H1 (cell line): ENCODE data around the gene ADNP2. TPM values are rescaled to one million over a fixed set of nuclear protein-coding genes. Genes with fewer than 3 reads are reported as not detected.

Source experiments
- CTCF ChIA-PET: fragments of 300-600 bp; sonication (Branson Sonifier 250); formaldehyde crosslinking; loops from one replicate; lab custom pipeline; 2021; ENCODE audit not compliant: partially characterized antibody; lab: Charles Lee
- POLR2A ChIA-PET: fragments of 300-600 bp; sonication (Branson Sonifier 250); formaldehyde crosslinking; loops from one replicate; lab custom pipeline; 2021; ENCODE audit warnings: inconsistent platforms; ENCODE audit not compliant: partially characterized antibody; lab: Charles Lee
- DNase-seq, 2 experiments: peaks; one replicate each; pipeline versions ENCODE4 v3.0.0 to v3.0.0-alpha.2; 2010 to 2022; ENCODE audit warnings: low spot score in 2 of 2, low read depth in 1 of 2, mixed read lengths in 1 of 2
- FAIRE-seq: peaks from 2 replicates; lab custom pipeline; 2011; peaks lifted over from hg19 to GRCh38; lab: Jason Lieb, UNC
- H2AFZ ChIP-seq: 2 replicates; pipeline ENCODE4 v1.8.1; 2012; ENCODE audit warnings: low read length, inconsistent platforms
- H2AK5ac ChIP-seq: 2 replicates; pipeline ENCODE4 v1.6.1; 2013; ENCODE audit warnings: low read depth, low read length
- H2BK120ac ChIP-seq: replicated peaks from 2 replicates; pipeline ENCODE3; 2013; ENCODE audit warnings: low read depth, low read length, inconsistent platforms
- H2BK12ac ChIP-seq: 2 replicates; pipeline ENCODE4 v1.6.1; 2013; ENCODE audit warnings: low read depth, low read length
- H2BK15ac ChIP-seq: 2 replicates; pipeline ENCODE4 v1.6.1; 2013; ENCODE audit warnings: low read length
- H2BK20ac ChIP-seq: 2 replicates; pipeline ENCODE4 v1.6.1; 2013; ENCODE audit warnings: low read length
- H2BK5ac ChIP-seq: 2 replicates; pipeline ENCODE4 v1.6.1; 2013; ENCODE audit warnings: low read depth, low read length
- H3K14ac ChIP-seq: 2 replicates; pipeline ENCODE4 v1.6.1; 2013; ENCODE audit warnings: inconsistent platforms; ENCODE audit not compliant: insufficient read length
- H3K18ac ChIP-seq: 2 replicates; pipeline ENCODE4 v1.6.1; 2013; ENCODE audit warnings: low read length; ENCODE audit errors: extremely low read depth
- H3K23ac ChIP-seq: 2 replicates; pipeline ENCODE4 v1.6.1; 2013; ENCODE audit warnings: inconsistent platforms; ENCODE audit not compliant: insufficient read length
- H3K23me2 ChIP-seq: 2 replicates; pipeline ENCODE4 v1.6.1; 2013; ENCODE audit warnings: low read depth, low read length
- H3K27ac ChIP-seq: 2 replicates; pipeline ENCODE4 v1.6.1; 2011; ENCODE audit warnings: low read depth, low read length, inconsistent platforms
- H3K27me3 ChIP-seq, 4 experiments: replicated peaks in 1 of 4; 1 replicate in 1 of 4; 2 replicates in 3 of 4; pipeline versions ENCODE4 v1.6.1 to v1.8.1; 2011 to 2013; ENCODE audit warnings: low read length in 3 of 4, mild to moderate bottlenecking in 3 of 4, inconsistent platforms in 2 of 4, mixed read lengths in 2 of 4, moderate library complexity in 1 of 4; ENCODE audit not compliant: control insufficient read depth in 3 of 4, insufficient read depth in 3 of 4; ENCODE audit errors: extremely low read depth in 1 of 4
- H3K36me3 ChIP-seq, 4 experiments: 2 replicates each; pipeline versions ENCODE4 v1.6.1 to v1.8.1; 2011 to 2013; ENCODE audit warnings: mild to moderate bottlenecking in 4 of 4, low read length in 3 of 4, moderate library complexity in 2 of 4, control low read depth in 1 of 4, inconsistent platforms in 1 of 4; ENCODE audit not compliant: insufficient read depth in 4 of 4, control insufficient read depth in 2 of 4
- H3K4ac ChIP-seq: replicated peaks from 2 replicates; pipeline ENCODE3; 2013; ENCODE audit warnings: low read length, low read depth, mixed read lengths, inconsistent platforms; ENCODE audit not compliant: insufficient read length
- H3K4me1 ChIP-seq, 4 experiments: replicated peaks in 1 of 4; 1 replicate in 1 of 4; 2 replicates in 3 of 4; pipeline versions ENCODE4 v1.6.1 to v1.8.1; 2011 to 2013; ENCODE audit warnings: low read length in 3 of 4, inconsistent platforms in 2 of 4, mixed read lengths in 1 of 4; ENCODE audit not compliant: insufficient read depth in 4 of 4, control insufficient read depth in 3 of 4
- H3K4me2 ChIP-seq, 2 experiments: 2 replicates each; pipeline versions ENCODE4 v1.6.1 to v1.8.1; 2011 to 2013; ENCODE audit warnings: low read depth in 2 of 2, low read length in 2 of 2, control low read depth in 1 of 2, inconsistent platforms in 1 of 2, mild to moderate bottlenecking in 1 of 2; ENCODE audit not compliant: insufficient read depth in 1 of 2
- H3K4me3 ChIP-seq, 4 experiments: fragments of 200-600, 300-600 bp in 1 of 4; sonication (generic), shearing (Covaris generic), sonication (Bioruptor Twin) in 1 of 4; 2 replicates each; pipeline versions ENCODE4 v1.5.1 to v1.8.1; 2011 to 2016; ENCODE audit warnings: low read length in 4 of 4, low read depth in 3 of 4, control low read depth in 2 of 4, inconsistent platforms in 2 of 4, mild to moderate bottlenecking in 2 of 4, mixed read lengths in 1 of 4, moderate library complexity in 1 of 4; ENCODE audit not compliant: insufficient read depth in 2 of 4; ENCODE audit errors: extremely low read depth in 1 of 4
- H3K56ac ChIP-seq: replicated peaks from 2 replicates; pipeline ENCODE3; 2013; ENCODE audit warnings: low read depth, mild to moderate bottlenecking, mixed read lengths, low read length, inconsistent platforms; ENCODE audit not compliant: insufficient read length
- H3K79me1 ChIP-seq: 2 replicates; pipeline ENCODE4 v1.6.1; 2013; ENCODE audit warnings: low read depth, low read length, control low read depth
- H3K79me2 ChIP-seq, 2 experiments: 2 replicates each; pipeline versions ENCODE4 v1.6.1 to v1.8.1; 2012 to 2013; ENCODE audit warnings: low read length in 2 of 2, mild to moderate bottlenecking in 2 of 2, inconsistent platforms in 1 of 2; ENCODE audit not compliant: insufficient read depth in 2 of 2, control insufficient read depth in 1 of 2
- H3K9ac ChIP-seq, 4 experiments: replicated peaks in 1 of 4; 1 replicate in 1 of 4; 2 replicates in 3 of 4; pipeline versions ENCODE4 v1.6.1 to v1.8.1; 2011 to 2013; ENCODE audit warnings: low read depth in 3 of 4, low read length in 3 of 4, control low read depth in 2 of 4, mild to moderate bottlenecking in 2 of 4, moderate library complexity in 2 of 4, inconsistent platforms in 1 of 4; ENCODE audit errors: extremely low read depth in 1 of 4
- H3K9me3 ChIP-seq, 2 experiments: 2 replicates each; pipeline versions ENCODE4 v1.6.1 to v1.8.1; 2012 to 2013; ENCODE audit warnings: mild to moderate bottlenecking in 2 of 2, moderate library complexity in 2 of 2, control low read depth in 1 of 2, inconsistent platforms in 1 of 2, low read depth in 1 of 2, low read length in 1 of 2, mixed read lengths in 1 of 2; ENCODE audit not compliant: insufficient read depth in 2 of 2
- H4K20me1 ChIP-seq, 2 experiments: replicated peaks in 1 of 2; 2 replicates each; pipeline versions ENCODE3 to v1.8.1; 2011 to 2013; ENCODE audit warnings: inconsistent platforms in 2 of 2, low read length in 2 of 2, mild to moderate bottlenecking in 1 of 2; ENCODE audit not compliant: insufficient read depth in 2 of 2, control insufficient read depth in 1 of 2
- H4K5ac ChIP-seq: 2 replicates; pipeline ENCODE4 v1.6.1; 2013; ENCODE audit warnings: low read length, low read depth, mixed read lengths, inconsistent platforms; ENCODE audit not compliant: insufficient read length
- H4K8ac ChIP-seq: 2 replicates; pipeline ENCODE4 v1.8.0; 2013; ENCODE audit warnings: mild to moderate bottlenecking, moderate library complexity, low read length, inconsistent platforms; ENCODE audit not compliant: insufficient read depth; ENCODE audit errors: extremely low read depth
- H4K91ac ChIP-seq: replicated peaks from 2 replicates; pipeline ENCODE3; 2013; ENCODE audit warnings: low read length, mixed read lengths, inconsistent platforms; ENCODE audit not compliant: insufficient read length
- ASH2L ChIP-seq: fragments of 200-600, 300-600 bp; sonication (generic); IDR thresholded peaks from one replicate; pipeline ENCODE4 v1.7.1; 2017; ENCODE audit warnings: low read length
- BRCA1 ChIP-seq: IDR thresholded peaks from 2 replicates; pipeline ENCODE4 v1.6.1; 2012; ENCODE audit warnings: low read depth, low read length, improper control_type of control experiment
- CBX5 ChIP-seq: fragments of 300-800, 300-1000 bp; sonication (generic); IDR thresholded peaks from 2 replicates; pipeline ENCODE4 v1.7.1; 2016; ENCODE audit warnings: antibody characterized with exemption, low read length, low read depth
- CHD1 ChIP-seq: IDR thresholded peaks from 2 replicates; pipeline ENCODE4 v1.6.1; 2012; ENCODE audit warnings: low read depth, low read length, improper control_type of control experiment
- GTF2F1 ChIP-seq: IDR thresholded peaks from 2 replicates; pipeline ENCODE4 v1.6.1; 2012; ENCODE audit warnings: low read depth, low read length, improper control_type of control experiment, borderline replicate concordance
- KDM1A ChIP-seq: fragments of 200-600, 300-600 bp; sonication (generic); IDR thresholded peaks from 2 replicates; pipeline ENCODE4 v1.7.1; 2016; ENCODE audit warnings: mild to moderate bottlenecking, low read length, borderline replicate concordance
- PHF8 ChIP-seq: fragments of 200-600 bp; sonication (generic); conservative IDR thresholded peaks from 2 replicates; pipeline ENCODE4 v1.7.1; 2012; ENCODE audit warnings: low read depth, mild to moderate bottlenecking, inconsistent platforms, low read length, moderate library complexity
- POLR2AphosphoS5 ChIP-seq: IDR thresholded peaks from 2 replicates; pipeline ENCODE4 v1.6.1; 2011; ENCODE audit warnings: low read depth, low read length
- RFX5 ChIP-seq: IDR thresholded peaks from 2 replicates; pipeline ENCODE4 v1.6.1; 2011; ENCODE audit warnings: low read depth, low read length, improper control_type of control experiment, borderline replicate concordance
- SIX5 ChIP-seq: IDR thresholded peaks from 2 replicates; pipeline ENCODE4 v1.6.1; 2011; ENCODE audit warnings: mild to moderate bottlenecking, low read depth, low read length
- TCF12 ChIP-seq: IDR thresholded peaks from 2 replicates; pipeline ENCODE4 v1.6.1; 2011; ENCODE audit warnings: low read depth, mild to moderate bottlenecking, low read length
- WGBS, 2 experiments: shearing (Covaris generic) in 1 of 2; methylation state at CpG; one replicate each; pipeline versions ENCODE4 v1.1.6 to v1.1.7; 2013 to 2015; ENCODE audit warnings: low lambda C conversion rate in 2 of 2, mixed read lengths in 2 of 2, inconsistent platforms in 1 of 2, low coverage in 1 of 2, missing lambda C conversion rate in 1 of 2; ENCODE audit not compliant: insufficient replicate concordance in 2 of 2, insufficient coverage in 1 of 2, insufficient read length in 1 of 2; ENCODE audit errors: extremely low coverage in 1 of 2, missing lambda C conversion rate in 1 of 2; 5-methylcytosine and 5-hydroxymethylcytosine counted together
- polyA plus RNA-seq, 7 experiments: library from polyadenylated mRNA; depleted of rRNA in 3 of 7; stranded (reverse) in 5 of 7; unstranded in 2 of 7; fragments of >200 nt in 5 of 7; fragments of 200-250 nt in 2 of 7; gene quantifications; 1 replicate in 5 of 7; 2 replicates in 1 of 7; 4 replicates in 1 of 7; pipeline versions ENCODE4 v1.2.1 to v1.2.3, GENCODE V29; 2011 to 2013; ENCODE audit warnings: missing spikeins in 2 of 7, mixed read lengths in 2 of 7
- total RNA-seq: library from RNA; stranded (reverse); fragmentation: NEBNext Ultra II Directional; extraction: Animal tissue kit (Norgen Biotek cat#: 25700); gene quantifications from 2 replicates; pipeline ENCODE4 v1.2.1, GENCODE V29; 2021
- TF ChIP-seq, protein P1 (sequence below), 3 experiments: IDR thresholded peaks; 1 replicate in 2 of 3; 2 replicates in 1 of 3; pipeline versions ENCODE4 v1.5.1 to v1.6.1; 2011; ENCODE audit warnings: low read length in 3 of 3, mild to moderate bottlenecking in 3 of 3, inconsistent platforms in 2 of 3, low read depth in 1 of 3, moderate library complexity in 1 of 3; ENCODE audit not compliant: insufficient read depth in 1 of 3; ENCODE audit errors: control extremely low read depth in 1 of 3
- TF ChIP-seq, protein P2 (sequence below): IDR thresholded peaks from 2 replicates; pipeline ENCODE4 v1.6.1; 2012; ENCODE audit warnings: inconsistent platforms

Gene ADNP2
- total and polyA plus RNA-seq, 2 of the 8 experiments (the other 6 are each of a cell fraction or from before 2014, with no cell fraction given) = 25.1 to 61.6 TPM

DNA sequence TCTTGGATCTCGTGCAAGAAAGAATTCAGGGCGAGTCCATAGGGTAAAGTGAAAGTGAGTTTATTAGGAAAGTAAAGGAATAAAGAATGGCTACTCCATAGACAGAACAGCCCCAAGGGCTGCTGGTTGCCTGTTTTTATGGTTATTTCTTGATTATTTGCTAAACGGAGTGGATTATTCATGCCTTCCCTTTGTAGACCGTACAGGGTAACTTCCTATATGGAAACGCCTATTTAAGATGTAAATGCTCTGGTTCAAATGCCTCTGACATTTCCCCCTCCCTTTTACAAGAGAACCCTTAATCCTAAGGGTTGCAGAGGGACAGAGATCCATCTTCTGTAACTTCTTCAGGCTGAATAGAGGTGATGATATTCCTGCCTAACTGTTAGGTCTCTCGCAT lies 49.1 kb upstream of the ADNP2 start:
- H2BK5ac ChIP-seq = no peak overlapping the region
- no peak overlapping the region for H3K4me3 ChIP-seq
- no peak overlapping the region for H2AK5ac ChIP-seq
- H3K27me3 ChIP-seq = 0 out of 7 replicates have a peak, but pooled peaks cover 0 to 4% (median 0%) of the 10 kb centered on the region in 4 experiments
- no peak overlapping the region for H3K18ac ChIP-seq
- TF ChIP-seq SIX5 = no peak
- no peak for TF ChIP-seq KDM1A
- no peak for TF ChIP-seq CHD1
- no peak for TF ChIP-seq ASH2L
- TF ChIP-seq TCF12 = no peak
- TF ChIP-seq, protein P1, sequence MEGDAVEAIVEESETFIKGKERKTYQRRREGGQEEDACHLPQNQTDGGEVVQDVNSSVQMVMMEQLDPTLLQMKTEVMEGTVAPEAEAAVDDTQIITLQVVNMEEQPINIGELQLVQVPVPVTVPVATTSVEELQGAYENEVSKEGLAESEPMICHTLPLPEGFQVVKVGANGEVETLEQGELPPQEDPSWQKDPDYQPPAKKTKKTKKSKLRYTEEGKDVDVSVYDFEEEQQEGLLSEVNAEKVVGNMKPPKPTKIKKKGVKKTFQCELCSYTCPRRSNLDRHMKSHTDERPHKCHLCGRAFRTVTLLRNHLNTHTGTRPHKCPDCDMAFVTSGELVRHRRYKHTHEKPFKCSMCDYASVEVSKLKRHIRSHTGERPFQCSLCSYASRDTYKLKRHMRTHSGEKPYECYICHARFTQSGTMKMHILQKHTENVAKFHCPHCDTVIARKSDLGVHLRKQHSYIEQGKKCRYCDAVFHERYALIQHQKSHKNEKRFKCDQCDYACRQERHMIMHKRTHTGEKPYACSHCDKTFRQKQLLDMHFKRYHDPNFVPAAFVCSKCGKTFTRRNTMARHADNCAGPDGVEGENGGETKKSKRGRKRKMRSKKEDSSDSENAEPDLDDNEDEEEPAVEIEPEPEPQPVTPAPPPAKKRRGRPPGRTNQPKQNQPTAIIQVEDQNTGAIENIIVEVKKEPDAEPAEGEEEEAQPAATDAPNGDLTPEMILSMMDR (IDR thresholded peaks at IDR 0.05; ENCODE audit: control extremely low read depth in 1 of 3, insufficient read depth in 1 of 3, low read depth in 1 of 3, low read length in 3 of 3) = no peak
- TF ChIP-seq, protein P2, sequence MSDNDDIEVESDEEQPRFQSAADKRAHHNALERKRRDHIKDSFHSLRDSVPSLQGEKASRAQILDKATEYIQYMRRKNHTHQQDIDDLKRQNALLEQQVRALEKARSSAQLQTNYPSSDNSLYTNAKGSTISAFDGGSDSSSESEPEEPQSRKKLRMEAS = no peak
- no peak for TF ChIP-seq RFX5
- no peak for TF ChIP-seq POLR2AphosphoS5
- no peak for TF ChIP-seq PHF8
- TF ChIP-seq GTF2F1 = no peak
- TF ChIP-seq CBX5 = no peak
- TF ChIP-seq BRCA1 = no peak
- no peak overlapping the region for H4K91ac ChIP-seq
- no peak overlapping the region for H3K56ac ChIP-seq
- no peaks in the 10 kb centered on the region for H3K79me2 ChIP-seq
- no peak overlapping the region for H4K5ac ChIP-seq
- no peak overlapping the region for H2BK15ac ChIP-seq
- no peaks in the 10 kb centered on the region for H3K23me2 ChIP-seq
- DNase-seq (no peak), FAIRE-seq (no peak)
- POLR2A ChIA-PET = no interaction called here
- H3K23ac ChIP-seq = no peak overlapping the region
- peaks cover 34 to 47% of the 10 kb centered on the region in 2 experiments for H3K9me3 ChIP-seq
- CTCF ChIA-PET = no interaction called here
- H3K79me1 ChIP-seq = no peaks in the 10 kb centered on the region
- WGBS, 2 experiments = 81% methylated on average over 6 of the region's 6 CpGs; no CpG with 5 or more reads in 1 of the 2 experiments
- no peaks in the 10 kb centered on the region for H4K20me1 ChIP-seq
- no peak overlapping the region for H4K8ac ChIP-seq
- H2BK20ac ChIP-seq = no peak overlapping the region
- H3K27ac ChIP-seq = no peak overlapping the region
- no peak overlapping the region for H3K9ac ChIP-seq
- no peak overlapping the region for H2AFZ ChIP-seq
- no peak overlapping the region for H2BK12ac ChIP-seq
- H3K4me1 ChIP-seq = no peaks in the 10 kb centered on the region
- no peak overlapping the region for H2BK120ac ChIP-seq
- H3K4me2 ChIP-seq = no peak overlapping the region
- no peaks in the 10 kb centered on the region for H3K36me3 ChIP-seq
- no peak overlapping the region for H3K4ac ChIP-seq
- H3K14ac ChIP-seq = no peak overlapping the region
